ENCODE results near the gene DOK7.

DOK7 gene

GRCh38 chr4:3465698-3466671, 2.9 kb downstream of the DOK7 start:
- Histone ChIP-seq H3K9ac (ENCODE audit: insufficient read length, low read depth) (peak overlapping the region; percentile 47), H3K4me1 (ENCODE audit: insufficient read depth, insufficient read length) (peaks cover 22% of the 10 kb centered on the region), H3K27me3 (ENCODE audit: insufficient read depth, insufficient read length) (peaks cover 88% of the 10 kb centered on the region), H3K9me3 (ENCODE audit: insufficient read depth, low read length) (peaks cover 1% of the 10 kb centered on the region; the same call in 1 of the 2 replicates), H3K4me3 (ENCODE audit: insufficient read length, low read depth) (no peak overlapping the region), H3K36me3 (ENCODE audit: insufficient read depth, insufficient read length, low read length) (no peaks in the 10 kb centered on the region)
- no peak for DNase-seq (ENCODE audit: low read depth, low spot score)
- TF ChIP-seq YY1 (IDR thresholded peaks at IDR 0.05; ENCODE audit: insufficient read depth, insufficient read length), result no peak
- no peak for TF ChIP-seq ZNF274 (IDR thresholded peaks at IDR 0.05; ENCODE audit: low read depth, low read length)
- TF ChIP-seq SUZ12 (IDR thresholded peaks at IDR 0.05; ENCODE audit: extremely low read depth, insufficient read depth, insufficient read length), result no peak

DNA sequence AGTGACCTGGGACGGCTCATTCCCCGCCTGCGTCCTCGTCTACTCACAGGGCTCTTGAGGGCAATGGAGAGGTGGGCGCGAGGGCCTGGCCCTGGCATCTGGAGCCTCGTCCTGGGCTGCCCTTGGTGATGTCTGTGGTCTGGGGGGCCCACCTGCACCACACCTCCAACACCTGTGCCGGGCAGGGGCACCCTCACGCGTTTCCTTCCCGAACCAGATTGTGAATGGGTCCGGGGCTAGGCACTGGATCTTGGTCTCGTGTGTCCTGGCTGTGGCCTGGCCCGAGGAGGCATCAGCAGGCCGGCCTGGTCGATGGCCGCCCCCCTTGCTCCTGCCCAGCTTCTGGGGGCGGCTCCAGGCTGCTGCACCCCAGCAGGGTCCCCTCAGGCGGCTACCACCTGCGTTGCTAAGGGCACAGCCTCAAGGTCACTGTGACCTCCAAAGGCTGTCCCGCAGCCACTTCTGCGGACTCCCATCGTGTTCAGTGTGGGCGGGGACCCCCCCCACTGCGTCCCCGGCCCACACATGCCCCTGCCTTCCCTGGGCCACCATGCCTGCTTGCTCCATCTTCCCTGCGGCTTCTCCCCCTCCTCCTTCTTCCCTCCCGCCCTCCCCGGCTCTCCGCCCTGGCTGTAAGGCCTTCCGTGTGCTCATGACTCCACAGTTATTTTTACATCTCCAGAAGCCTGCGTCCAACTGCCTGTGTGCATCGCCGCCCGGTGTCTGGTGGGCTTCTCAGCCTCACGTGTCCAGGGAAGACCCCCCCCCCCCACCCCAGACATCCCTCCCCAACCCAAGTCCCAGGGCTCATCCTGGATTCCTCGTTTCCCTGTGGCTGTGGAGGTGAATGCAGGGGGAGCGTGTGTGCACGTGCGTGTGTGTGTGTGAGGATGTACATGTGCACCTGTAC, 3.8 kb downstream of the DOK7 start:
- Histone ChIP-seq H3K9ac (ENCODE audit: insufficient read length, low read depth) (peak overlapping the region; percentile 12), H3K36me3 (ENCODE audit: insufficient read depth, insufficient read length, low read length) (no peaks in the 10 kb centered on the region), H3K4me1 (ENCODE audit: insufficient read depth, insufficient read length) (peaks cover 19% of the 10 kb centered on the region), H3K9me3 (ENCODE audit: insufficient read depth, low read length) (no peaks in the 10 kb centered on the region), H3K4me3 (ENCODE audit: insufficient read length, low read depth) (no peak overlapping the region), H3K27me3 (ENCODE audit: insufficient read depth, insufficient read length) (peaks cover 88% of the 10 kb centered on the region)
- no peak for TF ChIP-seq SUZ12 (IDR thresholded peaks at IDR 0.05; ENCODE audit: extremely low read depth, insufficient read depth, insufficient read length)
- TF ChIP-seq YY1 (IDR thresholded peaks at IDR 0.05; ENCODE audit: insufficient read depth, insufficient read length), result no peak
- TF ChIP-seq ZNF274 (IDR thresholded peaks at IDR 0.05; ENCODE audit: low read depth, low read length), result no peak
- no peak for DNase-seq (ENCODE audit: low read depth, low spot score)

- TF ChIP-seq SUZ12 (IDR thresholded peaks at IDR 0.05; ENCODE audit: extremely low read depth, insufficient read depth, insufficient read length), result no peak
- peaks cover 88% of the 10 kb centered on the region for H3K27me3 ChIP-seq (ENCODE audit: insufficient read depth, insufficient read length)
- H3K4me3 ChIP-seq (ENCODE audit: insufficient read length, low read depth), result no peak overlapping the region
- H3K36me3 ChIP-seq (ENCODE audit: insufficient read depth, insufficient read length, low read length), result no peaks in the 10 kb centered on the region
- DNase-seq (ENCODE audit: low read depth, low spot score), result no peak
- no peak overlapping the region for H3K9ac ChIP-seq (ENCODE audit: insufficient read length, low read depth)
- H3K9me3 ChIP-seq (ENCODE audit: insufficient read depth, low read length), result no peaks in the 10 kb centered on the region
- peaks cover 22% of the 10 kb centered on the region for H3K4me1 ChIP-seq (ENCODE audit: insufficient read depth, insufficient read length)
Observed at GRCh38 chr4:3467601-3468031, 4.5 kb downstream of the DOK7 start.

- TF ChIP-seq SUZ12 (IDR thresholded peaks at IDR 0.05; ENCODE audit: extremely low read depth, insufficient read depth, insufficient read length) (no peak), ZNF274 (IDR thresholded peaks at IDR 0.05; ENCODE audit: low read depth, low read length) (no peak), YY1 (IDR thresholded peaks at IDR 0.05; ENCODE audit: insufficient read depth, insufficient read length) (no peak)
- H3K9me3 ChIP-seq (ENCODE audit: insufficient read depth, low read length), result no peaks in the 10 kb centered on the region
- DNase-seq (ENCODE audit: low read depth, low spot score), result no peak
- peaks cover 23% of the 10 kb centered on the region for H3K4me1 ChIP-seq (ENCODE audit: insufficient read depth, insufficient read length)
- no peaks in the 10 kb centered on the region for H3K36me3 ChIP-seq (ENCODE audit: insufficient read depth, insufficient read length, low read length)
- no peak overlapping the region for H3K4me3 ChIP-seq (ENCODE audit: insufficient read length, low read depth)
- peaks cover 88% of the 10 kb centered on the region for H3K27me3 ChIP-seq (ENCODE audit: insufficient read depth, insufficient read length)
- no peak overlapping the region for H3K9ac ChIP-seq (ENCODE audit: insufficient read length, low read depth)
Observed at GRCh38 chr4:3468154-3468553, 5.0 kb downstream of the DOK7 start.

DNA sequence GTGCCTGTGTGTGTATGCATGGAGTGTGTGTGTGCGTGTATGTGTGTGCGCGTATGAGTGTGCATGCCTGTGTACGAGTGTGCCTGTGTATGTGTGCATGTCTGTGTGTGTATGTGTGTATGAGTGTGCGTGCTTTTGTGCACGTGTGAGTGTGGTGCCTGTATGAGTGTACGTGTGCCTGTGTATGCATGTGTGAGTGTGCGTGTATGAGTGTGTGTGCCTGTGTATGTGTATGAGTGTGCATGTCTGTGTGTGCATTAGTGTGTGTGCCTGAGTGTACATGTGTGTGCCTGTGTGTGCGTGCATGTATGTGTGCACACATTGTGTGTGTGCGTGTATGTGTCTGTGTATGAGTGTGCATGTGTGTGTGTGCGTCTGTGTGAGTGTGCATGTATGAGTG, 5.7 kb downstream of the DOK7 start:
- DNase-seq (ENCODE audit: low read depth, low spot score), result no peak
- no peaks in the 10 kb centered on the region for H3K36me3 ChIP-seq (ENCODE audit: insufficient read depth, insufficient read length, low read length)
- H3K4me3 ChIP-seq (ENCODE audit: insufficient read length, low read depth), result no peak overlapping the region
- H3K9ac ChIP-seq (ENCODE audit: insufficient read length, low read depth), result no peak overlapping the region
- H3K4me1 ChIP-seq (ENCODE audit: insufficient read depth, insufficient read length), result peaks cover 23% of the 10 kb centered on the region
- no peak for TF ChIP-seq YY1 (IDR thresholded peaks at IDR 0.05; ENCODE audit: insufficient read depth, insufficient read length)
- no peak for TF ChIP-seq ZNF274 (IDR thresholded peaks at IDR 0.05; ENCODE audit: low read depth, low read length)
- no peak for TF ChIP-seq SUZ12 (IDR thresholded peaks at IDR 0.05; ENCODE audit: extremely low read depth, insufficient read depth, insufficient read length)
- no peaks in the 10 kb centered on the region for H3K9me3 ChIP-seq (ENCODE audit: insufficient read depth, low read length)
- peaks cover 91% of the 10 kb centered on the region for H3K27me3 ChIP-seq (ENCODE audit: insufficient read depth, insufficient read length)

DNA sequence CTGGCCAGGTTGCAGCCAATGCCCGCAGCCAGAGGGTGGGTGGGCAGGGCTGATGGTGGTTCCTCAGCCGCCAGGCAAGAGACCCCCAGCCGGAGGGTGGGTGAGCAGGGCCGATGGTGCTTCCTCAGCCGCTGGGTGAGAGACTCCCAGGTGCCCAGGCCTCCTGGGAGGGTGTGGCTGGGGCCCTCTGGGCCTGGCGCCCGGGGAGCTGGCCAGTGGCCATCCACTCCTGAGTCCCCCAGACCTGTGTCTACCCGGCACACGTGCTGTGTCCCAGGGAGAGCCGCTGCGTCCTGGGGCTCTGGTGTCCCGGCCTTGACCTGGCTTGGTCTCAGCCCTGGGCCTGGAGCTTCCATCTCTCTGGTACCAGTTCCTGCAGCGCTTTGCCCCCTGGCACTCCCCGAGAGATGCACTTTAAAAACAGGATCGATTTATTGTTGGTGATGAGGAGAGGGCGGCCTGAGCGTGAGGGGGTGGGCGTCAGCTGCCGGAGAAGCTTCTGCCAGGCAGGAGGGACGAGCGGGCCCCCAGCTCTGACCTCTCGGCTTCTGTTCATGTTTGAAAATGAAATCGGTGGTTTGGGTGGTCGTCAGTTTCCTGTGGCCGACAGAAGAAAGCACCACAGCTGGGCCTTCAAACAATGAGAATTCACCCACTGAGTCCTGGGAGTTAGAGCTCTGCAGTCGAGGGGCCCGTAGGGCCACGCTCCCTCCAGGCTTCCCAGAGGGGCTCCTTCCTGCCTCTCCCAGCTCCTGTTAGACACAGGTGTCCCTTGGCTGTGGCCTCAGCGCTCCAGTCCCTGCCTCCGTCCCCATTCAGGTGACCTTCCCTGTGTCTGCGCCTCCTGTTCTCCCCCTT, 6.5 kb downstream of the DOK7 start:
- Histone ChIP-seq H3K27me3 (ENCODE audit: insufficient read depth, insufficient read length) (peaks cover 91% of the 10 kb centered on the region), H3K36me3 (ENCODE audit: insufficient read depth, insufficient read length, low read length) (no peaks in the 10 kb centered on the region), H3K9me3 (ENCODE audit: insufficient read depth, low read length) (no peaks in the 10 kb centered on the region), H3K4me1 (ENCODE audit: insufficient read depth, insufficient read length) (peaks cover 23% of the 10 kb centered on the region), H3K9ac (ENCODE audit: insufficient read length, low read depth) (peak overlapping the region; percentile 21), H3K4me3 (ENCODE audit: insufficient read length, low read depth) (no peak overlapping the region)
- DNase-seq (ENCODE audit: low read depth, low spot score), result no peak
- TF ChIP-seq YY1 (IDR thresholded peaks at IDR 0.05; ENCODE audit: insufficient read depth, insufficient read length), result no peak
- TF ChIP-seq SUZ12 (IDR thresholded peaks at IDR 0.05; ENCODE audit: extremely low read depth, insufficient read depth, insufficient read length), result no peak
- TF ChIP-seq ZNF274 (IDR thresholded peaks at IDR 0.05; ENCODE audit: low read depth, low read length), result no peak
